Stimulated activated CD4-positive, alpha-beta T cell treated with anti-CD3 and anti-CD28 coated beads, Interleukin-1b, Interleukin-23, amount 100 ng/mL, for 24 hours (primary cell): Measurements from ENCODE around the gene TMEM63B.

Experiments used
- DNase-seq, 4 experiments: peaks; one replicate each; pipeline ENCODE4 v3.0.0-alpha.2; 2020; ENCODE audit warnings: low read depth in 4 of 4, low spot score in 1 of 4

Gene TMEM63B

DNA sequence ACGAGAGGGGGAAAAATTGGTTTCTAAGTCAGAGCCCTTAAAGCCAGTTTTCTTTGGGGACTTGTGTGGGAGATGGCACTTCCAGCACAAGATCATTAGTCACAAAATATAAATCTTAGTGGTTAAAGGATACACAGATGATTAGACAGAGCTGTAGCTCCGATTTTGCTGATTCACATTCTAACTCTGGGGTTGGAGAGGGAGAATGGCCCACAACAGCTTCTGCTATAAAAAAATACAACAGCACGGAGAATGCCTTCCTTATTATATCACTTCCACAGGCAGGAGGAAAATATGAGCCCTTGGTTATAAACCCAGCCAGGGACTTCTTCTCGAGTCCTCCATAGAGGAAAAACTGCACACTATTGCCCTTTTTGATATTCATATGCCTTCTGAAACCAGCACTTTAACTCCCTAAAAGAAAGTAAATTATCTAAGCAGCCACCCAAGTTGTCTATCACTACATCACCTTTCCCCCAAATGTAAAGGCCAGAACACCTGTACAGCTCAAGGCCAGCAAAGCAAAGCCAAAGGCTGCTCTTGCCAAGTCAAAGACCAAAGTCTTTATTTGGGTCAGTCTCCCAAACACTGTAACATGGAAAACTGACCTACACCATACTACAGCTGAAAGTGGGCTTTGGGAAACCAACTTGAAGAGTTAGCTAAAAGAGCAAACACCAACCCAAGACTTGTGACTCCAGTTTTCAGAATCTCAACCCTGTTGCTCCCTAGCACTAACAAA lies 10.5 kb upstream of the TMEM63B start:
- no peak for DNase-seq

- no peak for DNase-seq
Measured at GRCh38 chr6:44117397-44118128, 9.8 kb upstream of the TMEM63B start.

- DNase-seq = no peak
Measured at GRCh38 chr6:44119704-44120262, 7.6 kb upstream of the TMEM63B start.

DNA sequence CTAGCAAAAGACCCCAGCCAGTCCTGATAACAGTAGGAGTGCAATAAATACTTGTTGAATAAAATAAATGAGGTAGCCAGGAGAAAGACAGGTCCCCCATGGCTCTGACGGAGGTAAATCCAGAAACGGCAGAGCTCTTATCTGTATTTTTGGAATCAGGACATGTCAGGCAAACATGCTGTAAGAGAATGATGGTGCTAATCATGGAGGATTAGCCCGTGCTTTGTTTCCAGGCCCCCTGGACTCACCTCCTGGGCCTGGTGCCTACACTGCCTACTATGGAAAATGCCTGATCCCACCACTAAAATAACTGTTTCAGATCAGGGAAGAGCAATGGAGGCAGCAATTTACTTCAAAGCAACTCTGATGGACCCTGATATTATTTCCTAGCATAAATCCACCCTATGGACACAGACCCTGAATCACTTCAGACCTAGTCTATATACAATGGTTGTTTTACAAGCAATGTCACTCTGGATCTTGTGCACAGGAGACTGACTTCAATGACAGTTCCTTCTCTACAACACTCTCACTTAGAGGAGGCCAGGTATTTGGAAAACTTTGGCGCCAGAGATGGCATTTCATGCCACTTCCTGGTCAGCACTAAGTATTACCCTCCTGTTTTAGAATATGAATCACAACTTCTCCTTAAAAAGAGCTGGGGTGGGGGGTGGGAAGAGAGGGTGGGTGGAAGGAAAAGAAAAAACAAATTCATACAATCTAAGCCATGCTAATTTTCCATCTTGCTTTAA lies 6.5 kb upstream of the TMEM63B start:
- DNase-seq = no peak

GRCh38 chr6:44122801-44123200 lies 4.6 kb upstream of the TMEM63B start:
- no peak for DNase-seq

- no peak for DNase-seq
Measured at GRCh38 chr6:44123544-44123943, 3.8 kb upstream of the TMEM63B start.

DNA sequence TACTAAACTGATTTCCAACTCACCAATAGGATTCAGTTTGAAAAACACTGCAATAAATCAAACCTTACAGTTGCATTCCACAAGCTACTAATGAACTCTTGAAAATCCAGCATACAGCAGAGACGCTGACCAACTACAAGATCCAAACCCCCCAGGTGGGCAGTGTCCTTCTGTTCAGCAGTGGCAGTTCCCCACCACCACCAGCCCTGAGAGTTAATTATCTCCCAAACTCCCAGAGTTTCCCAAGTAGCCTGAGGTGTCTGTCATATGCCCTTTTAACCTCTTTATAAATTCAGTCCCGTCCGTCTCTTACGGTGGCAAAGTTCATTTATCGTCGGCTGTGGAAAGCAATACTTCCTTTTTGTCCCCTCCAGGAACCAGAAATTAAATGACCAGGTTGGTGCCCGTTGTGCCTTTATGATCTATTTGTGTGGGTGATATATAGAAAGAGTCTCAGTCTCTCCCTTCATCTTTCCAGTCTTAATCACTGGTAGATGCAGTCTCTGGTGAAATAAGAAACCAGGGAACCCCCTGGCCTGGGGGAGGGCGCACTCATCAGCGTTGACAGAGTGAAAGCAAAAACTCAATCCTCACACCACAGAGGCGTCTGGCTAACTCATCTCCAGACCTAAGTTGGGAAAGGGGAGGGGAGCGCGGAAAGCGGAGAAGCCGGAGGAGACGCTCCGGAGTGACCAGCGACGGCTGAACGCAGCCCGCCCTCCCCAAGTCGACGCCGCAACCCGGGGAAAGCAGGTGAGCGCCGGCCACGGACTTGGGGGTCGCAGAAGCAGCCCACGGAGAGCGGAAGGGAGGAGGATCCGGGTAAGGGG lies 819 bp upstream of the TMEM63B start:
- peak; percentile 55 to 79 (median 63) for DNase-seq

DNA sequence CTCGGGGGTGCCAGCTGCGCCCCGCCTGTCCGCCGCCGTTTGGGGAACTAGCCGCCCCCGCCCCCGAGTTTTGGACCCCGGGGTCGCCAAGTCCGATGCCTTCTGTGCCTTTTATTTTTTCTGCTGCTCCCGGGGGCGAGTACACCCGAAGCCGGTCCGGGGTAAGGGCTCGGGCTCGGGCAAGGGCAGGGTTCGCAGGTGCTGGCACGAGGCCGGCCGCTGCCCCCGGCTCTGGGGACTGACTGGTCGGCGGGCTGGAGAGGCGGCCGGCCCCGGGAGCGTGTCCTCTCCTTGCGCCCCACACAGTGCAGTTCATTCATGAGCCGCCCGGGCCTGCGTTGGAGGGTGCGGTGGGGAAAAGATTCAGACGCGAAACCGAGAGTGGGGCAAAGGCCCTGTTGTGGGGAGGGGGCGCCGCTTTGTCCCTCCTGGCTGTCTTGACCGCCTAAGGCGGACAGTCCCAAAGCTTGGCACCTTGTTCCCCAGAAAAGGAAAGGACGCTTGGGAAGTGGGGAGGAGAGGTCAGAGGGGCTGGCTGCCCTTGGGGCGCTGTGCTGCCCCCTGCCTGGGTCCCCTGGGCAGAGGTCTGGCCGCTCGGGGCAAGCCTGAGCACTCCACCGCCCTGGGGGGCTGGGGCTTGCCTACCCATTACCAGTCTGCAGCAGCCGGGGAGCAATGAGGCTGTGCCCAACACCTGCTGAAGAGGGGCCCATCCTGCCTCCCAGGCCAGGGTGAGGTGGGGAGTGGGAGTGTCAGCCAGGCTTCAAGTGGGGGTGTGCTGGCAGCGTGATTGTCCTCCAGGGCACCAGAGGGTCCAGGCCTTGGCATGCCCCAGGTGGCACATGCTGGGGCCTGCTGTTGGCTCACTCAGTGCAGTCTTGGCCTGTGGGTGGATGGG lies 915 bp downstream of the TMEM63B start:
- no peak for DNase-seq

GRCh38 chr6:44129841-44130322 lies 2.5 kb downstream of the TMEM63B start:
- no peak for DNase-seq

GRCh38 chr6:44131892-44132291 lies 4.5 kb downstream of the TMEM63B start:
- no peak for DNase-seq

DNA sequence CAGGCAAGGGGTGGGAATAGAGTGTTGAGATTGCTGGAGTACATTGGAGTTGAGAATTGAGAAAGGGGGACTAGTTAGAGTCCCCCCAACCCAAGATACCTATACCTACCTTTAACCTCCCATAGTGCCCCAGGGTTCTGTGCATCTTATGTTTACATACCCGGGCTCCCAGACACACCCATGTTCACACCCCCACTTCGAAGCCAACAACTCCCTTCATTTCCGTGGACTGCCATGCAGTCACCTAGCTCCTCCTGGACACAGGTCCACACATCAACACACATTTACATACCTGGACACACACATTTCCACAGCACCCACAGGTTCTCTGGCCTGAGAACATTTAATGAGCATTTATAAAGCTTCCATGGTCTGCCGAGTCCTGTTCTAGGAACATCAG lies 5.1 kb downstream of the TMEM63B start:
- no peak for DNase-seq

DNA sequence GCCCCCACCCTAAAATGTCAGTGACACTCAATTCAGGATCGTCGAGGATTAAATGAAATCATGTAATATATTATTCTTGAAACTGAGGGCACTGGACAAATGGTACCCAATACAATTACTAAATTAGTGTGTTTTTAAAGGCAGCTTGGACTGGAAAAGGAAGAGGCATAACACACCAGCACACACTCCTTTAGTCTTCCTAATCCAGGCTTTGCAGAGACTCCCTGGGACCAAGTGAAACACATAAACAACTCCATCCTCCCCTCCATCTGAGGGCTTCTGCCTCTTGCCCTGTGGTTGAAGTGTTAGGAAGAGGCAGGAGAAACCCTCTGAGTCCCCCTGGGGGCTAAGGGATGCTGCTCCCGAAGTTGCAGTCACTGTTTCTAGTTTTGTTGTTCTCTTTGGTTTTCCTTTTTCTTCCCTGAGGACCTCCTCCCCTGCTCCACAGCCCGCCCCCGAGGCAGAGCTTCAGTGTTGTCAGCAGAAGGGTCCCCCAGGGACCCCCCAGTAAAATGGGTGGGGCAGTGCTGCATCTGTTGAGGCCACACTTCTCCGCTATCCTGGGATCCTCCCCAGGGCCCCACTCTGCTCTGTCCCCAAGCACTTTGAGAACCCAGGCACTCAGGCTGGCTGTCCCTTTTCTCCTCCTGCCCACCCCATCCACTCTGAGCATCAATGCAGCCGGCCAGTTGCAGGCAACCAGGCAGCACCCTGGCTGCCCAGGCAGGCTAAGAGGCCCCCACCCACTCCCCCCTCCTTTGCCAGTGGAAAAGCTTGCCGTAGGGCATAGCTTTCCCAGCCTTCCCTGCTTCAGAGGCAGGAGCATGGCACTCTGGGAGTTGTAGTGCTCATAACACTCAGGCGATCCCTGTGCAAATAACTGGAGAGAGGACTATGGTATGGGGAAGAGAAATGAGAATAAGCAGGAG lies 5.9 kb downstream of the TMEM63B start:
- no peak for DNase-seq

GRCh38 chr6:44133981-44134711 lies 6.8 kb downstream of the TMEM63B start:
- DNase-seq = no peak

DNA sequence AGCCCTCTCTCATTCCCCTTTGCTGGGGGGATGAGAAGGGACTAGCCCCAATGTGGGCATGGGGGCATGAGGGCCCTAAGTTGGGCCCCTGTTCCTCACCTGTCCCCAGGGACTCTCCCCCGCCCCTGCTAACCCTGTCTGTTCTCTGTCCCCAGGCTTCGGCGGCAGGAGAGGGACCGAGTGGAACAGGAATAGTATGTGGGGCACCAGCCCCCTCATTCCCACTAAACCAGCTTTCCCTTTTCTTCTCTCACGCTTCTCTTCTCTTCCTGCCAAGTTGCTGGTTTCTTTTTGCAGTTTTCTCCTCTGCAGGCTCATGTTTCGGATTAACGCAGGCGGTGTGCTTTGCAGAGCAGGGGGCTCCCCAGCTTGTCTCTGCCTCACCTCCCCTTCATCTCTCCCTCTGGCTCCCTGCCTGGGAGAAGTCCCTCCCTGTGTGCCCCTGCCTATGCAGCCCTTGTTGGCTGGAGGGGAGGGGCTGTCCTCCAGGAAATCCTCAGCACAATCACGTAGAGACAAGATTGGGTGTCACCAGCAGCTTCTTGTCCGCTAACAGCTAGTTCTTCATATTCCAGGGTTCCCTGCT lies 7.9 kb downstream of the TMEM63B start:
- DNase-seq = no peak

- no peak for DNase-seq
Measured at GRCh38 chr6:44135875-44136274, 8.5 kb downstream of the TMEM63B start.

GRCh38 chr6:44138717-44139350 lies 11.5 kb downstream of the TMEM63B start:
- no peak for DNase-seq

GRCh38 chr6:44139351-44139743 lies 12.0 kb downstream of the TMEM63B start:
- no peak for DNase-seq
